Measurements from ENCODE around the gene MGLL. TPM values are rescaled to one million over a fixed set of nuclear protein-coding genes. Genes with fewer than 3 reads are reported as not detected.
A peak's percentile ranks its signal among the peaks of the same experiment; 100 is the strongest.
"Not testable (repeated sequence)": the region's sequence is repeated elsewhere in the genome, so short reads cannot be mapped to it uniquely, and the experiment has no call there.

Gene MGLL
- total RNA-seq, 1 donor from 2014 or later: 9.4 TPM

- Mint-ChIP-seq H3K27me3 (no peaks in the 10 kb centered on the region), H3K36me3 (no peaks in the 10 kb centered on the region), H3K9me3 (no peaks in the 10 kb centered on the region), H3K4me1 (ENCODE audit: unreplicated experiment) (peaks cover 18% of the 10 kb centered on the region), H3K4me3 (no peak overlapping the region), H3K27ac (no peak overlapping the region)
- TF ChIP-seq CTCF (conservative IDR thresholded peaks at IDR 0.05): no peak
- no peak for DNase-seq (ENCODE audit: extremely low spot score, unreplicated experiment)
These were observed 135.0 kb downstream of the MGLL start for GRCh38 chr3:127687228-127687737.

GRCh38 chr3:127686512-127686894, 135.8 kb downstream of the MGLL start:
- Mint-ChIP-seq H3K27ac (no peak overlapping the region), H3K4me1 (ENCODE audit: unreplicated experiment) (peaks cover 21% of the 10 kb centered on the region), H3K4me3 (no peak overlapping the region), H3K9me3 (no peaks in the 10 kb centered on the region), H3K27me3 (no peaks in the 10 kb centered on the region), H3K36me3 (no peaks in the 10 kb centered on the region)
- TF ChIP-seq CTCF (conservative IDR thresholded peaks at IDR 0.05): no peak
- DNase-seq (ENCODE audit: extremely low spot score, unreplicated experiment): no peak

GRCh38 chr3:127685708-127686511, 136.4 kb downstream of the MGLL start:
- Mint-ChIP-seq H3K36me3 (no peaks in the 10 kb centered on the region), H3K4me3 (no peak overlapping the region), H3K4me1 (ENCODE audit: unreplicated experiment) (peaks cover 26% of the 10 kb centered on the region), H3K27ac (no peak overlapping the region), H3K9me3 (no peaks in the 10 kb centered on the region), H3K27me3 (no peaks in the 10 kb centered on the region)
- no peak for TF ChIP-seq CTCF (conservative IDR thresholded peaks at IDR 0.05)
- no peak for DNase-seq (ENCODE audit: extremely low spot score, unreplicated experiment)

- Mint-ChIP-seq H3K27me3 (no peaks in the 10 kb centered on the region), H3K9me3 (no peaks in the 10 kb centered on the region), H3K36me3 (no peaks in the 10 kb centered on the region), H3K4me1 (ENCODE audit: unreplicated experiment) (peaks cover 25% of the 10 kb centered on the region), H3K4me3 (no peak overlapping the region), H3K27ac (no peak overlapping the region)
- DNase-seq (ENCODE audit: extremely low spot score, unreplicated experiment): no peak
- TF ChIP-seq CTCF (conservative IDR thresholded peaks at IDR 0.05): no peak
These were observed 137.2 kb downstream of the MGLL start for GRCh38 chr3:127684871-127685707.

GRCh38 chr3:127682561-127682960, 139.8 kb downstream of the MGLL start:
- no peak for TF ChIP-seq CTCF (conservative IDR thresholded peaks at IDR 0.05)
- H3K27ac Mint-ChIP-seq: no peak overlapping the region
- H3K27me3 Mint-ChIP-seq: no peaks in the 10 kb centered on the region
- peak; percentile 49 for DNase-seq (ENCODE audit: extremely low spot score, unreplicated experiment)
- no peaks in the 10 kb centered on the region for H3K9me3 Mint-ChIP-seq
- H3K4me1 Mint-ChIP-seq (ENCODE audit: unreplicated experiment): peaks cover 18% of the 10 kb centered on the region
- H3K36me3 Mint-ChIP-seq: no peaks in the 10 kb centered on the region
- H3K4me3 Mint-ChIP-seq: no peak overlapping the region

- H3K27me3 Mint-ChIP-seq: not testable (repeated sequence)
These were observed 140.2 kb downstream of the MGLL start for GRCh38 chr3:127682175-127682554.

More at GRCh38 chr3:127682175-127682554, 140.2 kb downstream of the MGLL start:
- H3K9me3 Mint-ChIP-seq; H3K27ac Mint-ChIP-seq; H3K4me3 Mint-ChIP-seq; DNase-seq (ENCODE audit: extremely low spot score, unreplicated experiment); H3K36me3 Mint-ChIP-seq: not testable (repeated sequence)
- H3K4me1 Mint-ChIP-seq (ENCODE audit: unreplicated experiment): peaks cover 18% of the 10 kb centered on the region
